ENCODE results near the gene RNU1-2. TPM values are rescaled to one million over a fixed set of nuclear protein-coding genes. Genes with fewer than 3 reads are reported as not detected.
"Not testable (repeated sequence)": the region's sequence is repeated elsewhere in the genome, so short reads cannot be mapped to it uniquely, and the experiment has no call there.

The RNU1-2 gene
- total RNA-seq, 4 donors from 2014 or later, result under 0.01 TPM; not detected in 1

- TF ChIP-seq CTCF (IDR thresholded peaks at IDR 0.05), result no peak
- no peak for TF ChIP-seq POLR2A (IDR thresholded peaks at IDR 0.05)
- Histone ChIP-seq H3K4me3 (no peak overlapping the region), H3K27ac (no peak overlapping the region), H3K36me3 (peaks cover 0 to 5% of the 10 kb centered on the region in 2 donors), H3K27me3 (peaks cover 6% of the 10 kb centered on the region), H3K9me3 (no peaks in the 10 kb centered on the region), H3K4me1 (peaks cover 0 to 35% (median 9%) of the 10 kb centered on the region in 3 donors)
- 55 to 61% methylated on average over 3 of the region's 3 CpGs for WGBS, 2 donors (ENCODE audit: low coverage in 1 of 2)
- ATAC-seq, result no peak
Measured at GRCh38 chr1:16918371-16918770, 22.6 kb downstream of the RNU1-2 start.

- H3K4me3 ChIP-seq, H3K27ac ChIP-seq, ATAC-seq, H3K36me3 ChIP-seq, H3K27me3 ChIP-seq, H3K9me3 ChIP-seq: not testable (repeated sequence)
- whole genome bisulfite sequencing, 2 donors (ENCODE audit: low coverage in 1 of 2), result 74 to 80% methylated on average over 10 to 13 of the region's 15 CpGs
- H3K4me1 ChIP-seq, result peaks cover 0 to 32% (median 7%) of the 10 kb centered on the region in 3 donors
Measured at GRCh38 chr1:16918936-16919665, 23.3 kb downstream of the RNU1-2 start.

GRCh38 chr1:16920951-16921350, 25.2 kb downstream of the RNU1-2 start:
- WGBS, 2 donors (ENCODE audit: low coverage in 1 of 2), result 80 to 88% methylated on average over 3 to 10 of the region's 10 CpGs
- H3K9me3 ChIP-seq, result no peaks in the 10 kb centered on the region
- H3K27ac ChIP-seq, result no peak overlapping the region
- no peak for ATAC-seq
- H3K4me3 ChIP-seq, result no peak overlapping the region
- peaks cover 6% of the 10 kb centered on the region for H3K27me3 ChIP-seq
- H3K36me3 ChIP-seq, result peaks cover 0 to 8% of the 10 kb centered on the region in 2 donors
- peaks cover 0 to 16% (median 7%) of the 10 kb centered on the region in 3 donors for H3K4me1 ChIP-seq
- TF ChIP-seq CTCF (IDR thresholded peaks at IDR 0.05) (no peak), EP300 (IDR thresholded peaks at IDR 0.05) (no peak), POLR2A (IDR thresholded peaks at IDR 0.05) (no peak), POLR2AphosphoS5 (IDR thresholded peaks at IDR 0.05) (no peak)

GRCh38 chr1:16921391-16922185, 25.8 kb downstream of the RNU1-2 start, which contains the start of gene CROCC:
Gene CROCC (plus strand): TSS chr1:16921931. CDS start chr1:16922019, 88 bp downstream.
- Histone ChIP-seq H3K27ac (no peak within 1 kb of the TSS), H3K4me3 (no peak within 1 kb of the TSS), H3K27me3 (peaks cover 6% of the 10 kb centered on the region), H3K9me3 (no peaks in the 10 kb centered on the region), H3K36me3 (peaks cover 0 to 8% of the 10 kb centered on the region in 2 donors), H3K4me1 (peaks cover 0 to 19% (median 7%) of the 10 kb centered on the region in 3 donors)
- no peak for TF ChIP-seq POLR2AphosphoS5 (IDR thresholded peaks at IDR 0.05)
- no peak for TF ChIP-seq EP300 (IDR thresholded peaks at IDR 0.05)
- no peak for TF ChIP-seq CTCF (IDR thresholded peaks at IDR 0.05)
- TF ChIP-seq POLR2A (IDR thresholded peaks at IDR 0.05), result no peak
- ATAC-seq, result no peak
- WGBS, 2 donors (ENCODE audit: low coverage in 1 of 2), result 22 to 36% methylated on average over 8 to 13 of the region's 17 CpGs

- ATAC-seq, result no peak
- no peak overlapping the region for H3K27ac ChIP-seq
- no peaks in the 10 kb centered on the region for H3K9me3 ChIP-seq
- H3K27me3 ChIP-seq, result peaks cover 6% of the 10 kb centered on the region
- no peak overlapping the region for H3K4me3 ChIP-seq
- H3K36me3 ChIP-seq, result peaks cover 0 to 8% of the 10 kb centered on the region in 2 donors
- WGBS, 2 donors (ENCODE audit: low coverage in 1 of 2), result 98% methylated on average over 7 of the region's 10 CpGs; no CpG with 5 or more reads in 1 of the 2 donors
- peaks cover 0 to 19% (median 7%) of the 10 kb centered on the region in 3 donors for H3K4me1 ChIP-seq
- TF ChIP-seq POLR2AphosphoS5 (IDR thresholded peaks at IDR 0.05), result no peak
- no peak for TF ChIP-seq POLR2A (IDR thresholded peaks at IDR 0.05)
- no peak for TF ChIP-seq CTCF (IDR thresholded peaks at IDR 0.05)
- no peak for TF ChIP-seq EP300 (IDR thresholded peaks at IDR 0.05)
Measured at GRCh38 chr1:16922466-16922865, 26.7 kb downstream of the RNU1-2 start.

Data from gastroesophageal sphincter (tissue), 4 donors.